CD4-positive, CD25-positive, alpha-beta regulatory T cell (primary cell): ENCODE results near the gene C18orf63. TPM values are rescaled to one million over a fixed set of nuclear protein-coding genes. Genes with fewer than 3 reads are reported as not detected.

Experiments used
- ATAC-seq, 2 donors: fragments of 150-1000 bp; cut with Tn5 transposase; one replicate each; pipeline ENCODE4 v1.10.0; 2021; ENCODE audit warnings: low read depth in 2 of 2, moderate number of reproducible peaks in 2 of 2, moderate library complexity in 1 of 2
- DNase-seq, 3 donors: peaks; one replicate each; pipeline versions ENCODE4 v3.0.0 to v3.0.0-alpha.2; 2012 to 2022; ENCODE audit warnings: mixed read lengths in 1 of 3
- H3K27ac ChIP-seq: one replicate; pipeline ENCODE4 v1.7.0; 2013; ENCODE audit warnings: mild to moderate bottlenecking, low read length; ENCODE audit not compliant: insufficient read depth, poor library complexity, severe bottlenecking
- H3K27me3 ChIP-seq: one replicate; pipeline ENCODE4 v1.7.0; 2013; ENCODE audit warnings: low read length; ENCODE audit not compliant: control insufficient read depth, insufficient read depth
- H3K36me3 ChIP-seq: one replicate; pipeline ENCODE4 v1.7.0; 2013; ENCODE audit warnings: mild to moderate bottlenecking, low read length, moderate library complexity; ENCODE audit not compliant: control insufficient read depth, insufficient read depth
- H3K4me1 ChIP-seq: 2 replicates; pipeline ENCODE4 v1.7.0; 2013; ENCODE audit warnings: mild to moderate bottlenecking, low read length; ENCODE audit not compliant: insufficient read depth, control insufficient read depth, poor library complexity, severe bottlenecking
- H3K4me3 ChIP-seq: one replicate; pipeline ENCODE4 v1.7.0; 2013; ENCODE audit warnings: low read depth, mild to moderate bottlenecking, low read length, moderate library complexity
- H3K9me3 ChIP-seq, 2 experiments: 1 replicate in 1 of 2; 2 replicates in 1 of 2; pipeline ENCODE4 v1.7.0; 2013; ENCODE audit warnings: low read length in 2 of 2, mild to moderate bottlenecking in 1 of 2, moderate library complexity in 1 of 2; ENCODE audit not compliant: control insufficient read depth in 2 of 2
- H3K27ac Mint-ChIP-seq, 3 donors: one replicate each; pipeline ENCODE4 v1.8.0; 2020 to 2022; ENCODE audit warnings: mild to moderate bottlenecking in 3 of 3, mixed read lengths in 3 of 3, moderate library complexity in 2 of 3
- H3K27me3 Mint-ChIP-seq: one replicate; pipeline ENCODE4 v1.8.0; 2022; ENCODE audit warnings: mild to moderate bottlenecking, mixed read lengths
- H3K36me3 Mint-ChIP-seq: one replicate; pipeline ENCODE4 v1.8.0; 2020; ENCODE audit warnings: mixed read lengths
- H3K4me1 Mint-ChIP-seq, 4 donors: one replicate each; pipeline ENCODE4 v1.8.0; 2020 to 2022; ENCODE audit warnings: mixed read lengths in 4 of 4, mild to moderate bottlenecking in 1 of 4
- H3K4me3 Mint-ChIP-seq, 4 donors: one replicate each; pipeline ENCODE4 v1.8.0; 2020 to 2022; ENCODE audit warnings: mild to moderate bottlenecking in 4 of 4, mixed read lengths in 4 of 4, moderate library complexity in 3 of 4
- H3K9me3 Mint-ChIP-seq, 7 donors: one replicate each; pipeline ENCODE4 v1.8.0; 2020 to 2022; ENCODE audit warnings: mixed read lengths in 7 of 7, mild to moderate bottlenecking in 3 of 7, moderate library complexity in 2 of 7
- polyA plus RNA-seq, 4 donors: library from polyadenylated mRNA; unstranded; fragments of 300-500 nt; fragmentation: Illumina TruSeq; gene quantifications; one replicate each; pipeline ENCODE4 v1.2.3, GENCODE V29; 2021
- total RNA-seq: library from RNA; stranded (reverse); gene quantifications from one replicate; pipeline ENCODE4 v1.2.3, GENCODE V29; 2022

Gene C18orf63
- total and polyA plus RNA-seq, 5 donors from 2014 or later, result not detected

DNA sequence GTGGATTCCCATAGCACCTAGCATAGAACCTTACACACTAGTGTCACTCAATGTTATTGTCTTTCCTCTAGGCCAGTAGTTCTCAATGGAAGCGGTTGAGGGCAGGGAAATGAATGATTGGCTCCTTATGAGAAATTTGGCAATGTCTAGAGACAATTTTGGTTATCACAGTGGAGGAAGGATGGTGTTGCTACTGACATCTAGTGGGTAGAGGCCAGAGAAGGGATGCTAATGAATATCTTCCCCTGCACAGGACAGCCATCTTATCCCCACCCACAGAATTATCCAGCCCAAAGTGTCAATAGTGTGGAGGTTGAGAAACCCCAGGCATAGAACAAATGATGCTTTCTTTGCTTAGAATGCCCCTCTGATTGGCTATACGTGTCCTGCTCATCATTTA is 15.8 kb downstream of the C18orf63 start:
- H3K4me1 ChIP-seq, result no peaks in the 10 kb centered on the region
- Mint-ChIP-seq H3K36me3 (no peaks in the 10 kb centered on the region), H3K9me3 (peaks cover 0 to 1% (median 0%) of the 10 kb centered on the region in 7 donors), H3K4me3 (no peak overlapping the region), H3K27ac (no peak overlapping the region), H3K4me1 (no peaks in the 10 kb centered on the region), H3K27me3 (peaks cover 20% of the 10 kb centered on the region)
- DNase-seq (no peak), ATAC-seq (no peak)
- H3K9me3 ChIP-seq, result peaks cover 0 to 10% of the 10 kb centered on the region in 2 experiments
- H3K27me3 ChIP-seq, result peaks cover 7% of the 10 kb centered on the region
- no peaks in the 10 kb centered on the region for H3K36me3 ChIP-seq
- no peak overlapping the region for H3K27ac ChIP-seq
- H3K4me3 ChIP-seq, result no peak overlapping the region

- Mint-ChIP-seq H3K27ac (no peak overlapping the region), H3K4me1 (no peaks in the 10 kb centered on the region), H3K27me3 (peaks cover 24% of the 10 kb centered on the region), H3K9me3 (peaks cover 0 to 2% (median 0%) of the 10 kb centered on the region in 7 donors), H3K36me3 (no peaks in the 10 kb centered on the region), H3K4me3 (no peak overlapping the region)
- no peak overlapping the region for H3K4me3 ChIP-seq
- DNase-seq (no peak), ATAC-seq (no peak)
- H3K36me3 ChIP-seq, result no peaks in the 10 kb centered on the region
- peaks cover 0 to 10% of the 10 kb centered on the region in 2 experiments for H3K9me3 ChIP-seq
- H3K4me1 ChIP-seq, result no peaks in the 10 kb centered on the region
- peaks cover 17% of the 10 kb centered on the region for H3K27me3 ChIP-seq
- no peak overlapping the region for H3K27ac ChIP-seq
These were observed 17.5 kb downstream of the C18orf63 start for GRCh38 chr18:74333091-74333490.

- H3K4me3 ChIP-seq, result no peak overlapping the region
- H3K36me3 ChIP-seq, result no peaks in the 10 kb centered on the region
- DNase-seq (no peak), ATAC-seq (no peak)
- H3K27me3 Mint-ChIP-seq, result peaks cover 17% of the 10 kb centered on the region
- H3K4me1 Mint-ChIP-seq, result no peaks in the 10 kb centered on the region
- no peak overlapping the region for H3K27ac Mint-ChIP-seq
- no peak overlapping the region for H3K4me3 Mint-ChIP-seq
- H3K4me1 ChIP-seq, result no peaks in the 10 kb centered on the region
- peaks cover 0 to 10% of the 10 kb centered on the region in 2 experiments for H3K9me3 ChIP-seq
- no peak overlapping the region for H3K27ac ChIP-seq
- H3K27me3 ChIP-seq, result peaks cover 20% of the 10 kb centered on the region
- no peaks in the 10 kb centered on the region for H3K36me3 Mint-ChIP-seq
- H3K9me3 Mint-ChIP-seq, result peaks cover 0 to 2% (median 0%) of the 10 kb centered on the region in 7 donors
These were observed 18.7 kb downstream of the C18orf63 start for GRCh38 chr18:74334242-74334893.

DNA sequence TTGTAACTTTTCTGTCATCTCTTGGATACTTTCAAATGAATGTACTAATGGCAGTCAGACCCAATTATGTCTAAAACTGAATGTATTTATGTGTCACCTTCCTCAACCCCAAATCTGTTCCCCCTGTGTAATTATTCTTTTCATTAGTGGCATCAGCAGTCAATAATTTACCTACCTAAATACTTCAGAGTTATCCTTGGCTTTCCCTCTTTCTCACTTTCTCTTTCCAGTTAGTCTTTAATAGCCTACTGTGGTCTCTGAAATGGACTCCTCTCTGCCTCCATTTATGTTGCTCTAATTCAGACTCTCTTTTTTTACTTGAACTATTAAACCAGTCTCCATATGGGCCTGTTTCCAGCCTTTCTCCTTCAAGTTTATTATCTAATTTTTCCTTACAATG is 21.0 kb downstream of the C18orf63 start:
- Histone ChIP-seq H3K36me3 (no peaks in the 10 kb centered on the region), H3K9me3 (peaks cover 0 to 10% of the 10 kb centered on the region in 2 experiments), H3K4me1 (no peaks in the 10 kb centered on the region), H3K27me3 (peaks cover 13% of the 10 kb centered on the region), H3K4me3 (no peak overlapping the region), H3K27ac (no peak overlapping the region)
- H3K27ac Mint-ChIP-seq, result no peak overlapping the region
- peaks cover 15% of the 10 kb centered on the region for H3K27me3 Mint-ChIP-seq
- H3K9me3 Mint-ChIP-seq, result peaks cover 0 to 2% (median 0%) of the 10 kb centered on the region in 7 donors
- no peaks in the 10 kb centered on the region for H3K36me3 Mint-ChIP-seq
- DNase-seq (no peak), ATAC-seq (no peak)
- no peaks in the 10 kb centered on the region for H3K4me1 Mint-ChIP-seq
- H3K4me3 Mint-ChIP-seq, result no peak overlapping the region

DNA sequence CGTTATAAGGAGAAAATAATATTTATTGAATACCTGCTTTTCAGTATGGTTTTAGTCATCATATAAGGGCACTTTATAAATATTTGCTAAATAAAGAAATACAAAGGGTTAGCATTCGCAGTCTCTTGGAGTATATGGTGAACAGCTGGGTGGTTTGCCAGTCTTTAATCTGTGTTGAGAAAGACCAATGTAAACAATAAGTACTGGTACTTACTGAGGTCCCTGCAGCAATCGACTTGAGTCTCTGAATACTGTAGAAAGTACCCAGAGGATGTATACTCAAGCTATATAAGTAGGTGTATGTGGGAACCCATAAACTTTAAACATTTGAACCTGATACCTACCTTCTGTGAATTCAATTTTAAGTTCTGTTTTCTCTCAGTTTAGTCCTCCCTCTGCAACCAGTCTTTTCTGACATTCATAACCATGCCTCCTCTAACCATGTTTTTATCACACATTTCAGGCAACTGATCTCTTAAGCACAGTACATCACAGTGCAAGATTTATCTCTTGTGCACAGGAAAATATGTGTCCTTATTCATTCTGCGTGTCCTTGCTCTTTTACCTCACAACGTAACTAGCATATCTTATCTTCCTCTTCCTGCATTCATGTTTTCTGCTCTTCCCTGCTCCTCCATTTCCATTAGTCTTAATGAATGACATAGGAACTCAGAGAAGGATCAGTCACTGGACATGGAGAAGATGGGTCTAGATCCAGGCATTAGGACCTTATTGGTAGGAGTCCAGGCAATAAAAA is 21.7 kb downstream of the C18orf63 start:
- Histone ChIP-seq H3K27ac (no peak overlapping the region), H3K9me3 (peaks cover 0 to 10% of the 10 kb centered on the region in 2 experiments), H3K4me3 (no peak overlapping the region), H3K4me1 (no peaks in the 10 kb centered on the region), H3K36me3 (no peaks in the 10 kb centered on the region), H3K27me3 (peaks cover 13% of the 10 kb centered on the region)
- peaks cover 0 to 2% (median 0%) of the 10 kb centered on the region in 7 donors for H3K9me3 Mint-ChIP-seq
- H3K36me3 Mint-ChIP-seq, result no peaks in the 10 kb centered on the region
- H3K4me1 Mint-ChIP-seq, result no peaks in the 10 kb centered on the region
- peaks cover 12% of the 10 kb centered on the region for H3K27me3 Mint-ChIP-seq
- ATAC-seq (no peak), DNase-seq (no peak)
- H3K4me3 Mint-ChIP-seq, result no peak overlapping the region
- H3K27ac Mint-ChIP-seq, result no peak overlapping the region

DNA sequence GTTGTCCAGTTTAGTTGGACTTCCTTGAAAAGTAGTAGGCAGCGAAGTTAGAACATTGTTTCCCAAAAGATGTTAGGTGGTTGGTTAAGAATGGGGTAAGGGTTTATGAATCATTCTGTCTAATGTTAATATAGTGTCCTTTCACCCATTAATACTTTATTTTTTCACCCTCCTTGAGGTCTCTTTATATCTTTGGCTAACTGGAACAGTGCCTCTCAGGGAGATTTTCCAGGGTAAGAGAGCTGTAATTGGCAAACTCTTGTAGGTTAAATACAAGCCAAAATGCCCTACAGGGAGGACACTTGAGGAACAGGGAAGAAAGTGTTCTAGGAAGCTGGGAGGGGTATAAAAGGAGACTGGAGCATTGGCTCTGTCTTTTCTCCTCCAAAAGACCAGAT is 22.3 kb downstream of the C18orf63 start:
- no peak for ATAC-seq
- H3K4me1 Mint-ChIP-seq, result no peaks in the 10 kb centered on the region

GRCh38 chr18:74342416-74343043 is 26.9 kb downstream of the C18orf63 start:
- ATAC-seq (no peak), DNase-seq (peak in 2 of 3 donors; percentile 47 to 58)
- peaks cover 20% of the 10 kb centered on the region for H3K27me3 Mint-ChIP-seq
- Histone ChIP-seq H3K4me3 (no peak overlapping the region), H3K27me3 (peaks cover 8% of the 10 kb centered on the region), H3K27ac (no peak overlapping the region), H3K9me3 (no peaks in the 10 kb centered on the region), H3K36me3 (no peaks in the 10 kb centered on the region), H3K4me1 (no peaks in the 10 kb centered on the region)
- H3K27ac Mint-ChIP-seq, result peak overlapping the region in 1 of 3 donors; percentile 65
- no peak overlapping the region for H3K4me3 Mint-ChIP-seq
- H3K36me3 Mint-ChIP-seq, result no peaks in the 10 kb centered on the region
- H3K4me1 Mint-ChIP-seq, result no peaks in the 10 kb centered on the region
- H3K9me3 Mint-ChIP-seq, result peaks cover 0 to under 1% (median 0%) of the 10 kb centered on the region in 7 donors

More for the DNA sequence above, 22.3 kb downstream of the C18orf63 start:
- no peak for DNase-seq
- peaks cover 17% of the 10 kb centered on the region for H3K27me3 Mint-ChIP-seq
- Histone ChIP-seq H3K4me1 (no peaks in the 10 kb centered on the region), H3K4me3 (no peak overlapping the region), H3K27ac (no peak overlapping the region), H3K36me3 (no peaks in the 10 kb centered on the region), H3K27me3 (peaks cover 13% of the 10 kb centered on the region), H3K9me3 (peaks cover 0 to 7% of the 10 kb centered on the region in 2 experiments)
- H3K9me3 Mint-ChIP-seq, result peaks cover 0 to 2% (median 0%) of the 10 kb centered on the region in 7 donors
- H3K36me3 Mint-ChIP-seq, result no peaks in the 10 kb centered on the region
- no peak overlapping the region for H3K4me3 Mint-ChIP-seq
- H3K27ac Mint-ChIP-seq, result no peak overlapping the region
